Large intestine (tissue), 3 donors: ENCODE data around the gene ALG13. TPM values are rescaled to one million over a fixed set of nuclear protein-coding genes. Genes with fewer than 3 reads are reported as not detected.
"Not testable (repeated sequence)": the region's sequence is repeated elsewhere in the genome, so short reads cannot be mapped to it uniquely, and the experiment has no call there.

ENCODE experiments used
- DNase-seq, 2 donors: peaks; one replicate each; pipeline versions ENCODE4 v3.0.0 to v3.0.0-alpha.2; 2013
- H3K27ac ChIP-seq: one replicate; pipeline ENCODE4 v1.5.1; 2013; ENCODE audit warnings: low read length
- H3K27me3 ChIP-seq: 2 replicates; pipeline ENCODE4 v1.6.1; 2013; ENCODE audit warnings: low read length; ENCODE audit not compliant: control insufficient read depth, insufficient read depth
- H3K36me3 ChIP-seq: 2 replicates; pipeline ENCODE4 v1.6.1; 2013; ENCODE audit warnings: low read length; ENCODE audit not compliant: control insufficient read depth, insufficient read depth
- H3K4me1 ChIP-seq: one replicate; pipeline ENCODE4 v1.6.1; 2013; ENCODE audit warnings: low read length; ENCODE audit not compliant: control insufficient read depth, insufficient read depth
- H3K4me3 ChIP-seq: one replicate; pipeline ENCODE4 v1.5.1; 2013; ENCODE audit warnings: low read length
- H3K9me3 ChIP-seq: one replicate; pipeline ENCODE4 v1.6.1; 2013; ENCODE audit warnings: mild to moderate bottlenecking, low read depth, low read length, moderate library complexity; ENCODE audit not compliant: control insufficient read depth
- WGBS: methylation state at CpG from one replicate; pipeline ENCODE4 v1.1.5; 2013; ENCODE audit warnings: low lambda C conversion rate; ENCODE audit not compliant: insufficient coverage; 5-methylcytosine and 5-hydroxymethylcytosine counted together
- polyA plus RNA-seq: library from polyadenylated mRNA; unstranded; fragments of 120-200 nt; gene quantifications from one replicate; pipeline ENCODE4 v1.2.1, GENCODE V29; 2013

ALG13 gene
- polyA plus RNA-seq, 1 donor, result 59.7 TPM

GRCh38 chrX:111743316-111743715, 62.3 kb downstream of the ALG13 start:
- no peaks in the 10 kb centered on the region for H3K27me3 ChIP-seq
- no peaks in the 10 kb centered on the region for H3K9me3 ChIP-seq
- no CpG with 5 or more reads among the region's 2 CpGs for WGBS
- peaks cover 13% of the 10 kb centered on the region for H3K36me3 ChIP-seq
- no peak for DNase-seq
- no peaks in the 10 kb centered on the region for H3K4me1 ChIP-seq
- H3K27ac ChIP-seq, result no peak overlapping the region
- no peak overlapping the region for H3K4me3 ChIP-seq

- Histone ChIP-seq H3K27ac (no peak overlapping the region), H3K4me3 (no peak overlapping the region), H3K27me3 (no peaks in the 10 kb centered on the region), H3K4me1 (no peaks in the 10 kb centered on the region), H3K9me3 (no peaks in the 10 kb centered on the region), H3K36me3 (peaks cover 5% of the 10 kb centered on the region)
- WGBS, result no CpG with 5 or more reads among the region's 2 CpGs
- no peak for DNase-seq
These were observed 75.5 kb downstream of the ALG13 start for GRCh38 chrX:111756486-111756885.

- no CpG with 5 or more reads among the region's 2 CpGs for WGBS
- Histone ChIP-seq H3K27me3 (no peaks in the 10 kb centered on the region), H3K4me1 (no peaks in the 10 kb centered on the region), H3K9me3 (no peaks in the 10 kb centered on the region), H3K4me3 (no peak overlapping the region), H3K27ac (no peak overlapping the region), H3K36me3 (peaks cover 2% of the 10 kb centered on the region)
- no peak for DNase-seq
These were observed 78.7 kb downstream of the ALG13 start for GRCh38 chrX:111759686-111760085.

- H3K4me1 ChIP-seq, result no peaks in the 10 kb centered on the region
- H3K4me3 ChIP-seq, result no peak overlapping the region
- peaks cover 2% of the 10 kb centered on the region for H3K36me3 ChIP-seq
- no CpG with 5 or more reads among the region's 3 CpGs for WGBS
- no peak overlapping the region for H3K27ac ChIP-seq
- H3K27me3 ChIP-seq, result no peaks in the 10 kb centered on the region
- no peak for DNase-seq
- no peaks in the 10 kb centered on the region for H3K9me3 ChIP-seq
These were observed 80.7 kb downstream of the ALG13 start for GRCh38 chrX:111761578-111762135.

GRCh38 chrX:111778591-111778990, 97.6 kb downstream of the ALG13 start:
- Histone ChIP-seq H3K27me3 (no peaks in the 10 kb centered on the region), H3K9me3 (no peaks in the 10 kb centered on the region), H3K36me3 (no peaks in the 10 kb centered on the region), H3K4me1 (no peaks in the 10 kb centered on the region), H3K4me3 (no peak overlapping the region), H3K27ac (no peak overlapping the region)
- no CpG with 5 or more reads among the region's 1 CpG for WGBS
- DNase-seq, result no peak

- no peaks in the 10 kb centered on the region for H3K27me3 ChIP-seq
- no peaks in the 10 kb centered on the region for H3K4me1 ChIP-seq
- H3K4me3 ChIP-seq, result no peak overlapping the region
- no peaks in the 10 kb centered on the region for H3K9me3 ChIP-seq
- H3K36me3 ChIP-seq, result no peaks in the 10 kb centered on the region
- DNase-seq, result peak; percentile 16 to 49
- H3K27ac ChIP-seq, result no peak overlapping the region
These were observed 98.6 kb downstream of the ALG13 start for GRCh38 chrX:111779582-111779981.

- Histone ChIP-seq H3K27ac (no peak overlapping the region), H3K36me3 (no peaks in the 10 kb centered on the region), H3K4me1 (no peaks in the 10 kb centered on the region), H3K4me3 (no peak overlapping the region), H3K9me3 (no peaks in the 10 kb centered on the region), H3K27me3 (no peaks in the 10 kb centered on the region)
- no peak for DNase-seq
- WGBS, result no CpG with 5 or more reads among the region's 7 CpGs
These were observed 103.7 kb downstream of the ALG13 start for GRCh38 chrX:111784667-111785066.

- not testable (repeated sequence) for DNase-seq, H3K27ac ChIP-seq, H3K27me3 ChIP-seq, H3K9me3 ChIP-seq, H3K36me3 ChIP-seq, H3K4me1 ChIP-seq, H3K4me3 ChIP-seq
- no CpG with 5 or more reads among the region's 1 CpG for WGBS
These were observed 109.1 kb downstream of the ALG13 start for GRCh38 chrX:111790054-111790453.

Other genes starting within 250 kb of the ALG13 start
- gene SERTM2, start 169.5 kb upstream of the ALG13 start, polyA plus RNA-seq, result 0.30 TPM
- not detected for gene TRPC5OS, start 195.0 kb downstream of the ALG13 start, polyA plus RNA-seq